NCI-H526 (cell line): ENCODE results near the gene HSFX4.
"Not testable (repeated sequence)": the region's sequence is repeated elsewhere in the genome, so short reads cannot be mapped to it uniquely, and the experiment has no call there.

ENCODE experiments used
- DNase-seq, 2 experiments: peaks; one replicate each; lab custom pipeline; 2025; lab: John Stamatoyannopoulos, UW

Gene HSFX4

DNA sequence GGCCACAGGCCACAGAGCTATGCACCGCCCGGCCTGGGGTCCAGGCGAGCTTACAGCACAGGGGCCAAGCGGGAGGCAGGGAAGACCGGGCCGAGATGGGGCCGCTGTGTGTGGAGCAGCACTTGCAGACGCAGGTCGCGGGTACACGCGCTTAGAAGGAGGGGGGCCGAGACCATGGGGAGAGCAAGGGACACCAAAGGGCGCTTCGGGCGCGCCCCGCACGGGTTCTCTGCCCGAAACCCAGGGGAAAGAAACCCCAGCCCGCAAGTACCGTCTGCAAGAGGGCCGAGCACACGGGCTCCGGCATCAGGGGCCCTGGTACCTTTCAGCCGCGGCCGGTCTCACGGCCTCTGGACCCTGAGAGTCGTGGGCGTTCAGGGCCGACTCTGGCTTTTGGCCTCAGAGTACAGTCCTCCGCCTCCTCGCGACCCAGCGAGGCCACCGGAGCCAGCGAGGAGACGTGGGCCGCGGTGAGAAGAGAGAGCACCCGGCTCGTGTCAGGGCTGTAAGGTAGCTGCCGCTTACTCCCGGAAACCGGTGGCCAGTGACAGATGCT, 8.6 kb downstream of the HSFX4 start:
- DNase-seq, result no peak

GRCh38 chrX:149938427-149938880, 9.1 kb downstream of the HSFX4 start, which contains the start of gene EOLA2:
Gene EOLA2 (minus strand): TSS chrX:149938491. CDS start chrX:149933874, 4,617 bp downstream.
- DNase-seq, result peak; percentile 96 to 97

- peak; percentile 77 to 99 for DNase-seq
Observed at GRCh38 chrX:149938881-149939654, 9.7 kb downstream of the HSFX4 start.

DNA sequence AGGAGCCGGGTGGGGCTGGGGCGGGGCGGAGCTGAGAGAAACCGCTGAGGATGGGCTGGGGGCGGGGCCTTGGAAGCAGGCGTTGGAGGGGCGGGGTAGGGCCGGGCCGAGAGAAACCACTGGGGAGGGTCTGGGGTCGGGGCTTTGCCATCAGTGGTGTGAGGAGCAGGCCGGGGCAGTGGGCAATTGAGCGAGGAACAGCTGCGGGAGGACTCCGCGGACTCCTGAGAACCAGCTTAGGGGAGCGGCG, 10.2 kb downstream of the HSFX4 start:
- DNase-seq, result no peak

- peak; percentile 89 to 93 for DNase-seq
Observed at GRCh38 chrX:149939905-149940673, 10.7 kb downstream of the HSFX4 start.

GRCh38 chrX:149940674-149941024, 11.3 kb downstream of the HSFX4 start:
- not testable (repeated sequence) for DNase-seq

GRCh38 chrX:149945087-149945670, 15.8 kb downstream of the HSFX4 start:
- not testable (repeated sequence) for DNase-seq

GRCh38 chrX:149945820-149946219, 16.4 kb downstream of the HSFX4 start:
- DNase-seq, result not testable (repeated sequence)

GRCh38 chrX:149946932-149947331, 17.6 kb downstream of the HSFX4 start:
- DNase-seq, result not testable (repeated sequence)

DNA sequence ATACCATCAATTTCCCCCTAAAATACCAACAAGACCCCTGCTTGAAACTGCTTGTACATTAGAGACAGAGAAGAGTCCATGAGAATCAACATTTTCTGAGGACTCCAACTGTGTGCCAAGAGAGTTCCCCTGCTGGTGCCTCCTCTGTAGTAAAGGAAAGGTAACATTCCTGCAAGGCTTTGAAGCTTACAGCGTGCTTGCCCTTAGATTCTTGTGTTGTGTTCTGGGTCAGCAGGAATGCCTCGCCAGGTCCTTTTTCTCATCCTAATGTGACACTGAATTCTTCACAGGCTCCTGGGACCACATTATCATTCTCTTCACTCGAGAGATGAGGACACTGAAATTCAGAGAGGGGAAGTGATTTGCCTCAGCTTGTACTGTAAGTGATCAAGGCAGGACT, 18.6 kb downstream of the HSFX4 start:
- DNase-seq, result no peak

DNA sequence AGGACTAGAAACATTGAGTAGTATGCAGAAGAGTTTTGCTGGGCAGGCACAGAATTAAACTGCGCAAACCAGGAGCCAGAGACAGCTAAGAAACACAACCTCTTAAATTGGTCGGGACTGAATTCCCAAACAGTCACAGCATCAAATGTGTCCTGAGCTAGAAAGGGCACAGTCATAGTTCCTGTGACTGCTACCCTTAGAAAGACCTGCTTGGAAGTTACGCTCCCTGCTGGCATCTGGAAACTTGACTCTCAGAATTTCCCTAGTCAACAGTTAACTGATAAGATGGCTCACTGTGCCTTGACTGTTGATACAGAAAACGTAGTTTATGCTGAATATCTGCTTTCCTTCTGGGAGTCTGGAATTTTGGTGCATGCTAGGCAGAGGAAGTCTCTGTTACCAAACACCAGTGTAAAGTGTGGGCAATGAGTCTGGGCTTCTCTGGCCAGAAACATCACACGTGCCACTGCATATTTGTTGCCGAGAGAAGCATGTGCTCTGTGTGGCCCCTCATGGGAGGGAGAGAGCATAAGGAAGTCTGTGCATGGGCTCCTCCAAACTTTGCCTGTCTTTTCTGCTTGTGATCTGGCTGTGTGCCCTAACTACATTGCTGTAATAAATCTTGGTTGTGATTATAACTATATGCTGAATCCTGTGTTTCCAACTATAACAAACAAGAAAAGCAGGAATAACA, 20.5 kb downstream of the HSFX4 start:
- DNase-seq, result no peak

GRCh38 chrX:149950681-149951080, 21.3 kb downstream of the HSFX4 start:
- DNase-seq, result peak in 1 of 2 experiments; percentile 42

GRCh38 chrX:149961572-149961971, 32.2 kb downstream of the HSFX4 start:
- DNase-seq, result no peak

GRCh38 chrX:149962010-149962409, 32.6 kb downstream of the HSFX4 start:
- no peak for DNase-seq

DNA sequence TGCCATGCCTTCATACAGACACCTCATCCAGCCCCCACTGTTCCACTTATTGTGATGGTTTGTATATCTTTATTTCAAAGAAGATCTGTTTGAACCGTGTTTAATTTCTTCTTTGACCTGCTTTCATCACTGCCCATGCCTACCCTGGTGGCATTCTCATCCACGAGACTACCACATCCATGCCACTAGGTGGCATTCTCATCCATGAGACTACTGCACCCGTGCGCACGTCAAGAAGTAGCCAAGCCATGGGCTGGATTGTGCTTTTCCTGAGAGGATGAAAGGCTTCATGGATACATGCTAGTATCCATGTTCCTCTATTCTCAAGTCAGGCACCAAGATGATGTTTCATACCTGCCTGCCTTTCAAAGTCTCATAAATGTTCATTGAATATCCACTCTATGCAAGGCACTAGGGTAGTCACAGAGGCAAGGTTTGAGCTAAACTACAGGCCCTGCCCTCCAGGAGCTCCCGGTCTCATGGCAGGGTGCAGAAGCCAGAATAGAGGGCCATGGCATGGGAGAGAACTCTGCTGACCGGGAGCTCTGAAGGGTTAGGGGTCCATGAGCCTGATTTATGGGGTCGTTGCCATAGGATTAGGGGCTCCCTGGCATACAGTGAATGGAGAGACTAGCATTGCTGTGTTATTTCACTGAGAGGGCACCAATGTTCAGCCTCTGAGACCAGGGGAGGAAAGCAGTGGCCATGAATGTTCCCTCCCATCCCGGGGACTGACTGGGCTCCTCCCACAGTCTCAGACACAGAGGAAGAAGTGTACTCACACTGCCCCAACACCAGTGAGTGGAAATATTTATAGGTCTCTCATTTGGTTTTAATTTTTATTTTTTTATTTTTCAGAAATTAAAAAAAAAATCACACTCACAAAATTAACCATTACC, 33.7 kb downstream of the HSFX4 start:
- DNase-seq, result peak in 1 of 2 experiments; percentile 68

DNA sequence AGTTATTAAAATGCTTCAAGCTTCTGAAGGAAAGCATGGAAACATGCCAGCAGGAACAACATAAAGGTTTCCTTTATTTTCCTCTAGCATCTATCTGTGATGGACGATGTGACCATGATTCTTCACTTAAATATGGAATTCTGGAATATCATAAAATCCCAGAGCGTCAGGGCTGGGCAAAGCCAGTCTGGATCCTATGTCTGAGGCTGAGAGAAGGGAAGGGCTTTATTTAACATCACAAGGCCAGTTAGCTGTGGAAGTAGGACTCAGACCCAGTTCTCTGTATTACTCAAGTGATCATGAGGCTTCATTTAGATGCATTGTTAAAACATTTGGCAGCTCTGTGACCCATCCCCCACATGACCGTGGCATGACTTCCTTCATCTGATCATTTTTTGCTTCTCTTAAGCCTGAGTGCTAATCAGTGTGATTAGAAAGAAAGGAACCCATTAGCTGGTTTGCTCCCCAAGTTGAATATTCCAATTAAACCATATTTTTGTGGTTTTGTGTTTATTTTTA, 49.8 kb downstream of the HSFX4 start:
- no peak for DNase-seq
